ENCODE results near the gene CBR3. TPM values are rescaled to one million over a fixed set of nuclear protein-coding genes. Genes with fewer than 3 reads are reported as not detected.

Gene CBR3
- polyA plus RNA-seq, 1 of the 3 experiments (the other 2 are of a cell fraction) = 6.7 TPM

DNA sequence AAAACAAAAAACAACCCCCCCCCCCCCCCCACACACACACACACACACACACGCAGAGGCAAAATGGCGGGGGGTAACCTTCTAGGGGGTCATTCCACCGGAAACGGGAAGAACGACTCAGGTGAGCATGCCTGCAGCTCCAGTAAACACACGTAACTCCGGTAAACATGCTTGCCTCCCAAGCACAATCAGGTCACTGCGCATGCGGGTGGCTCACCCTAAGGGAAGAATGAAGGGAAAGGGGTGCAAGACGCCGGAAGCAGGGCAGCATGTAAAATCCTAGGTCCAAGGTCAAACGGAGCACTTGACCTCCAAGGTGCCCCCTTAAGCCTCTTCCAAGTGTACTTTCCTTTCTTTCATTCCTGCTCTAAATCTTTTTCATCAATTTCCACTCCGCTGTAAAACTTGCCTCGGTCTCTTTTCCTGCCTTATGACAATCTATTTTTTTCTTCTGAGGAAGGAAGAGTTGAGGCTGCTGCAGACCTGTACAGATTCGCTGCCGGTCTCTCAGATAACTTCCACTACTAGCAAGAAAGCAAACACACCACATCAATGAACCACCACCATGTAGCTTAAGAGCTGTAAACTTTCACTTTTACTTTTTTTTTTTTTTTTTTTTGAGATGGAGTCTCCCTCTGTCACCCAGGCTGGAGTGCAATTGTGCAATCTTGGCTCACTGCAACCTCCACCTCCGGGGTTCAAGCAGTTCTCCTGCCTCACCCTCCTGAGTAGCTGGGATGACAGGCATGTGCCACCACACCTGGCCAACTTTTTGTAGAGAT lies 21.0 kb upstream of the CBR3 start (continued):
- TF ChIP-seq TCF12 (IDR thresholded peaks at IDR 0.05) (no peak), TAF1 (IDR thresholded peaks at IDR 0.05; ENCODE audit: borderline replicate concordance, low read depth, low read length) (no peak), SMC3 (IDR thresholded peaks at IDR 0.05; ENCODE audit: low read depth, low read length) (no peak), SIN3A (IDR thresholded peaks at IDR 0.05; ENCODE audit: borderline replicate concordance, low read depth, low read length) (no peak)

- Histone ChIP-seq H3K4me3 (ENCODE audit: low read depth in 2 of 2, low read length in 1 of 2) (no peak overlapping the region), H3K4me1 (ENCODE audit: control insufficient read depth in 1 of 2, insufficient read depth in 2 of 2, low read depth in 1 of 2, low read length in 1 of 2) (peaks cover 0 to 5% of the 10 kb centered on the region in 2 experiments; a peak in 1 of 4 replicates), H3K27ac (ENCODE audit: low read depth in 2 of 2, low read length in 1 of 2) (no peak overlapping the region), H3K27me3 (ENCODE audit: insufficient read depth) (no peaks in the 10 kb centered on the region), H4K20me1 (ENCODE audit: insufficient read depth) (no peaks in the 10 kb centered on the region), H3K79me2 (ENCODE audit: insufficient read depth) (no peaks in the 10 kb centered on the region), H3K4me2 (no peak overlapping the region), H3K36me3 (replicated peaks in 1 of 2; ENCODE audit: control insufficient read depth in 1 of 2, insufficient read depth in 2 of 2, low read length in 1 of 2) (no peaks in the 10 kb centered on the region), H3K9ac (no peak overlapping the region), H3F3A (replicated peaks; ENCODE audit: insufficient read depth) (no peaks in the 10 kb centered on the region), H2AFZ (ENCODE audit: low read depth) (no peak overlapping the region), H3K9me2 (no peaks in the 10 kb centered on the region), H3K9me3 (no peaks in the 10 kb centered on the region; the same call in 1 of the 2 replicates)
- 91% methylated on average over 6 of the region's 6 CpGs for WGBS (ENCODE audit: low lambda C conversion rate)
- TF ChIP-seq YY1 (IDR thresholded peaks at IDR 0.05; ENCODE audit: low read depth) = no peak
- no peak for TF ChIP-seq TAF1 (IDR thresholded peaks at IDR 0.05; ENCODE audit: borderline replicate concordance, low read depth, low read length)
- TF ChIP-seq EZH2phosphoT487 (IDR thresholded peaks at IDR 0.05; ENCODE audit: borderline replicate concordance, low read depth) = no peak
- TF ChIP-seq JUND (IDR thresholded peaks at IDR 0.05) = no peak
- no peak for TF ChIP-seq CTCF (IDR thresholded peaks at IDR 0.05)
- TF ChIP-seq, protein P1, sequence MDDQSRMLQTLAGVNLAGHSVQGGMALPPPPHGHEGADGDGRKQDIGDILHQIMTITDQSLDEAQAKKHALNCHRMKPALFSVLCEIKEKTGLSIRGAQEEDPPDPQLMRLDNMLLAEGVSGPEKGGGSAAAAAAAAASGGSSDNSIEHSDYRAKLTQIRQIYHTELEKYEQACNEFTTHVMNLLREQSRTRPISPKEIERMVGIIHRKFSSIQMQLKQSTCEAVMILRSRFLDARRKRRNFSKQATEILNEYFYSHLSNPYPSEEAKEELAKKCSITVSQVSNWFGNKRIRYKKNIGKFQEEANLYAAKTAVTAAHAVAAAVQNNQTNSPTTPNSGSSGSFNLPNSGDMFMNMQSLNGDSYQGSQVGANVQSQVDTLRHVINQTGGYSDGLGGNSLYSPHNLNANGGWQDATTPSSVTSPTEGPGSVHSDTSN (IDR thresholded peaks at IDR 0.05) = no peak
- TF ChIP-seq SMC3 (IDR thresholded peaks at IDR 0.05; ENCODE audit: low read depth, low read length) = no peak
- TF ChIP-seq CHD2 (IDR thresholded peaks at IDR 0.05; ENCODE audit: low read length, partially characterized antibody) = no peak
- no peak for TF ChIP-seq RCOR1 (IDR thresholded peaks at IDR 0.05; ENCODE audit: low read length)
- no peak for TF ChIP-seq RAD21 (IDR thresholded peaks at IDR 0.05; ENCODE audit: low read length)
- no peak for TF ChIP-seq IRF3 (IDR thresholded peaks at IDR 0.05; ENCODE audit: low read depth, low read length)
- TF ChIP-seq, protein P2, sequence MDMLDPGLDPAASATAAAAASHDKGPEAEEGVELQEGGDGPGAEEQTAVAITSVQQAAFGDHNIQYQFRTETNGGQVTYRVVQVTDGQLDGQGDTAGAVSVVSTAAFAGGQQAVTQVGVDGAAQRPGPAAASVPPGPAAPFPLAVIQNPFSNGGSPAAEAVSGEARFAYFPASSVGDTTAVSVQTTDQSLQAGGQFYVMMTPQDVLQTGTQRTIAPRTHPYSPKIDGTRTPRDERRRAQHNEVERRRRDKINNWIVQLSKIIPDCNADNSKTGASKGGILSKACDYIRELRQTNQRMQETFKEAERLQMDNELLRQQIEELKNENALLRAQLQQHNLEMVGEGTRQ (IDR thresholded peaks at IDR 0.05; ENCODE audit: borderline replicate concordance, low read depth, low read length) = no peak
- TF ChIP-seq FOSL2 (IDR thresholded peaks at IDR 0.05; ENCODE audit: borderline replicate concordance, low read depth) = no peak
- TF ChIP-seq TEAD4 (IDR thresholded peaks at IDR 0.05; ENCODE audit: borderline replicate concordance, insufficient read depth) = no peak
- TF ChIP-seq FOXM1 (IDR thresholded peaks at IDR 0.05; ENCODE audit: low read depth) = no peak
- no peak for TF ChIP-seq RXRA (IDR thresholded peaks at IDR 0.05; ENCODE audit: borderline replicate concordance, low read depth)
- no peak for TF ChIP-seq FOXJ3 (CRISPR knock-in tag; IDR thresholded peaks at IDR 0.05)
- no peak for TF ChIP-seq GABPA (IDR thresholded peaks at IDR 0.05; ENCODE audit: low read depth)
- TF ChIP-seq, protein P3, sequence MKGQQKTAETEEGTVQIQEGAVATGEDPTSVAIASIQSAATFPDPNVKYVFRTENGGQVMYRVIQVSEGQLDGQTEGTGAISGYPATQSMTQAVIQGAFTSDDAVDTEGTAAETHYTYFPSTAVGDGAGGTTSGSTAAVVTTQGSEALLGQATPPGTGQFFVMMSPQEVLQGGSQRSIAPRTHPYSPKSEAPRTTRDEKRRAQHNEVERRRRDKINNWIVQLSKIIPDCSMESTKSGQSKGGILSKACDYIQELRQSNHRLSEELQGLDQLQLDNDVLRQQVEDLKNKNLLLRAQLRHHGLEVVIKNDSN (IDR thresholded peaks at IDR 0.05; ENCODE audit: borderline replicate concordance, low read depth) = no peak
- TF ChIP-seq MEF2A (IDR thresholded peaks at IDR 0.05; ENCODE audit: borderline replicate concordance, low read depth) = no peak
- CTCF ChIA-PET = interaction anchor here (7.0 kb wide), 1 partner anchor 10 kb away, joined by 56 read pairs; no protein-coding TSS in a partner anchor
- POLR2A ChIA-PET = no interaction called here
- no peak for DNase-seq
These were observed 19.6 kb upstream of the CBR3 start for GRCh38 chr21:36115138-36115730.

Measured in SK-N-SH (cell line).